OCI-LY1 (cell line): ENCODE data around the gene TEP1.

Experiments
- EZH2 ChIP-seq: fragments of 200-600 bp; sonication (generic), shearing (Covaris generic); IDR thresholded peaks from 2 replicates; pipeline ENCODE4 v1.8.0; 2017; ENCODE audit warnings: borderline replicate concordance, mixed run types, mild to moderate bottlenecking, antibody characterized with exemption, low read length, moderate library complexity, mixed read lengths
- TF ChIP-seq, protein P1 (sequence below): fragments of 200-600 bp; sonication (generic), shearing (Covaris generic); IDR thresholded peaks from 2 replicates; pipeline ENCODE4 v1.5.1; 2017; ENCODE audit warnings: mild to moderate bottlenecking, antibody characterized with exemption, low read length, moderate library complexity, mixed read lengths

DNA sequence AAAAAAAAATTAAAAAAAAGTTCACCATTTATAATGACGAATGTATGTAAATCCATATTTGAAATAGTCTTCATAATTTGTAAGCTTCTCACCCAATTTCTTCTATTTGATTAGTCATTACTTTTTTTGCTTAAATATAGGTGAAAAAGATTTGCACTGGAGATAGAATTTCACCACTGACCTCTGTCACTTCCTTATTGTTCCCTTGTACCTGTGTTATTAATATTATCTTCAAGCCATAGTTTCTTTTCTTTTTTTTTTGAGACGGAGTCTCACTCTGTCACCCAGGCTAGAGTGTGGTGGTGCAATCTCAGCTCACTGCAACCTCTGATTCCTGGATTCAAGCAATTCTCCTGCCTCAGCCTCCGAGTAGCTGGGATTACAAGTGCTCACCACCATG is 15.8 kb downstream of the TEP1 start:
- TF ChIP-seq, protein P1, sequence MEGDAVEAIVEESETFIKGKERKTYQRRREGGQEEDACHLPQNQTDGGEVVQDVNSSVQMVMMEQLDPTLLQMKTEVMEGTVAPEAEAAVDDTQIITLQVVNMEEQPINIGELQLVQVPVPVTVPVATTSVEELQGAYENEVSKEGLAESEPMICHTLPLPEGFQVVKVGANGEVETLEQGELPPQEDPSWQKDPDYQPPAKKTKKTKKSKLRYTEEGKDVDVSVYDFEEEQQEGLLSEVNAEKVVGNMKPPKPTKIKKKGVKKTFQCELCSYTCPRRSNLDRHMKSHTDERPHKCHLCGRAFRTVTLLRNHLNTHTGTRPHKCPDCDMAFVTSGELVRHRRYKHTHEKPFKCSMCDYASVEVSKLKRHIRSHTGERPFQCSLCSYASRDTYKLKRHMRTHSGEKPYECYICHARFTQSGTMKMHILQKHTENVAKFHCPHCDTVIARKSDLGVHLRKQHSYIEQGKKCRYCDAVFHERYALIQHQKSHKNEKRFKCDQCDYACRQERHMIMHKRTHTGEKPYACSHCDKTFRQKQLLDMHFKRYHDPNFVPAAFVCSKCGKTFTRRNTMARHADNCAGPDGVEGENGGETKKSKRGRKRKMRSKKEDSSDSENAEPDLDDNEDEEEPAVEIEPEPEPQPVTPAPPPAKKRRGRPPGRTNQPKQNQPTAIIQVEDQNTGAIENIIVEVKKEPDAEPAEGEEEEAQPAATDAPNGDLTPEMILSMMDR: no peak
- no peak for TF ChIP-seq EZH2
